Endothelial cell of coronary artery (primary cell): Measurements from ENCODE around the gene USP43. TPM values are rescaled to one million over a fixed set of nuclear protein-coding genes. Genes with fewer than 3 reads are reported as not detected.

Experiments
- total RNA-seq: library from RNA; depleted of rRNA; stranded (reverse); fragments of >200 nt; gene quantifications from 2 replicates; pipeline ENCODE4 v1.2.3, GENCODE V29; 2014

USP43 gene
- total RNA-seq, result 0.09 and 0.18 TPM in 2 replicates

GRCh38 chr17:9644910-9645751 is at the start of gene USP43:
TSS of gene USP43 (plus strand) at chr17:9645517. CDS start at chr17:9645633, 116 bp downstream.

Other genes with a start within 250 kb of the USP43 start
- gene STX8, start 69.7 kb upstream of the USP43 start, total RNA-seq, result 66.9 and 81.6 TPM in 2 replicates
- not detected in 2 replicates for gene CFAP52, start 68.9 kb upstream of the USP43 start, total RNA-seq
- not detected in 2 replicates for gene DHRS7C, start 146.1 kb downstream of the USP43 start, total RNA-seq
- gene GSG1L2, start 176.6 kb downstream of the USP43 start, total RNA-seq, result not detected in 2 replicates
- not detected in 2 replicates for gene GLP2R, start 180.4 kb downstream of the USP43 start, total RNA-seq